Loucy (cell line): Measurements from ENCODE around the gene ATP11A.

Experiments used
- EZH2phosphoT487 ChIP-seq: fragments of 200-600 bp; IDR thresholded peaks from 2 replicates; pipeline ENCODE4 v1.6.1; 2018; ENCODE audit warnings: antibody characterized with exemption, mild to moderate bottlenecking, moderate library complexity, borderline replicate concordance
- TF ChIP-seq, protein P1 (sequence below): fragments of 200-600 bp; sonication (generic); conservative IDR thresholded peaks from 2 replicates; pipeline ENCODE4 v1.5.1; 2014; ENCODE audit warnings: mild to moderate bottlenecking, antibody characterized with exemption, low read length

DNA sequence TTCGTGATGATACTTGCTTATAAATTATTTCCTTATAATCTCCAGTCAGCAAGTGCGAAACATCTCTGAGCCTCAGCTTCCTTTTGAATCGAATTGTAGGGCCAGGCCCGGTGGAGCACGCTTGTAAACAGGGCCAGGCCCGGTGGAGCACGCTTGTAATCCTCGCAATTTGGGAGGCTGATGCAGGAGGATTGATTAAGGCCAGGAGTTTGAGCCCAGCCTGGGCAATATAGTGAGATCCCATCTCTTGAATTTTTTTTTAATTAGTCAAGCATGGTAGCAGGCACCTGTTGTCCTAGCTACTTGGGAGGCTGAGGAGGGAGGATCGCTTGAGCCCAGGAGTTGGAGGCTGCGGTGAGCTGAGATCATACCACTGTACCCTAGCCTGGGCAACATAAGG, 163.0 kb downstream of the ATP11A start:
- TF ChIP-seq, protein P1, sequence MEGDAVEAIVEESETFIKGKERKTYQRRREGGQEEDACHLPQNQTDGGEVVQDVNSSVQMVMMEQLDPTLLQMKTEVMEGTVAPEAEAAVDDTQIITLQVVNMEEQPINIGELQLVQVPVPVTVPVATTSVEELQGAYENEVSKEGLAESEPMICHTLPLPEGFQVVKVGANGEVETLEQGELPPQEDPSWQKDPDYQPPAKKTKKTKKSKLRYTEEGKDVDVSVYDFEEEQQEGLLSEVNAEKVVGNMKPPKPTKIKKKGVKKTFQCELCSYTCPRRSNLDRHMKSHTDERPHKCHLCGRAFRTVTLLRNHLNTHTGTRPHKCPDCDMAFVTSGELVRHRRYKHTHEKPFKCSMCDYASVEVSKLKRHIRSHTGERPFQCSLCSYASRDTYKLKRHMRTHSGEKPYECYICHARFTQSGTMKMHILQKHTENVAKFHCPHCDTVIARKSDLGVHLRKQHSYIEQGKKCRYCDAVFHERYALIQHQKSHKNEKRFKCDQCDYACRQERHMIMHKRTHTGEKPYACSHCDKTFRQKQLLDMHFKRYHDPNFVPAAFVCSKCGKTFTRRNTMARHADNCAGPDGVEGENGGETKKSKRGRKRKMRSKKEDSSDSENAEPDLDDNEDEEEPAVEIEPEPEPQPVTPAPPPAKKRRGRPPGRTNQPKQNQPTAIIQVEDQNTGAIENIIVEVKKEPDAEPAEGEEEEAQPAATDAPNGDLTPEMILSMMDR, result no peak
- no peak for TF ChIP-seq EZH2phosphoT487
